HS-27A (cell line): Measurements from ENCODE around the gene ITPR3.

ENCODE experiments used
- DNase-seq: peaks from one replicate; pipeline ENCODE4 v3.0.0-alpha.2; 2012; ENCODE audit warnings: low read depth, missing footprints

The ITPR3 gene

GRCh38 chr6:33700391-33701050 lies 79.4 kb downstream of the ITPR3 start:
- DNase-seq, result no peak

DNA sequence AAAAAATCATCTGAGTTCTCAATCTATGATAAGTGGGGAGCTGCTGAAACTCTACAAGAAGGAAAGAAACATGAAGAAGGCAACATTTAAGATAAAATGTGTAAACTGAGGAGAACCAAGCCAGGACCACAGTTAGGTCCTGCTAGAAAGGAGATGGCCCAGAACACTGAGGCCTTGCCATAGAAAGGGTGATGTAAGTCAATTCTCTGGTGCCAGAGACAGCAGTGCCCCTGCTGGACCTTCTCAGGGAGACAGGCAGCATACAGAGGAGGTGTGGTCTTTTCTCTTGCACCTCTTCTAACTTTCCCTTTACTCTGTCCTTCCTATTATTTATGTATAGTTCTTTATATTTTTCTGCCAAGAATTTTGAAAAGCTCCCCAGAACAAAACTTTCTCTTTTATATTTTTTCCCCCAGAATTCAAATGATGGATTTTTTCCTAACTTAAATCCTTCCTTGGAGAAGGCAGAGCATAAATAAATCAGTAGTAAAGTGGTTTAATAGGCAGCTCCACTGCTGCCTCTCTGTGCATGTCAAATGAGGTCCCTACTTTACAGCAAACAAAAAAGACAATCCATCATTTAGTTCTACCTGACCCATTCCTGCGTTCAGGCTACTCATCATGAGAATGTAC lies 81.3 kb downstream of the ITPR3 start:
- no peak for DNase-seq

DNA sequence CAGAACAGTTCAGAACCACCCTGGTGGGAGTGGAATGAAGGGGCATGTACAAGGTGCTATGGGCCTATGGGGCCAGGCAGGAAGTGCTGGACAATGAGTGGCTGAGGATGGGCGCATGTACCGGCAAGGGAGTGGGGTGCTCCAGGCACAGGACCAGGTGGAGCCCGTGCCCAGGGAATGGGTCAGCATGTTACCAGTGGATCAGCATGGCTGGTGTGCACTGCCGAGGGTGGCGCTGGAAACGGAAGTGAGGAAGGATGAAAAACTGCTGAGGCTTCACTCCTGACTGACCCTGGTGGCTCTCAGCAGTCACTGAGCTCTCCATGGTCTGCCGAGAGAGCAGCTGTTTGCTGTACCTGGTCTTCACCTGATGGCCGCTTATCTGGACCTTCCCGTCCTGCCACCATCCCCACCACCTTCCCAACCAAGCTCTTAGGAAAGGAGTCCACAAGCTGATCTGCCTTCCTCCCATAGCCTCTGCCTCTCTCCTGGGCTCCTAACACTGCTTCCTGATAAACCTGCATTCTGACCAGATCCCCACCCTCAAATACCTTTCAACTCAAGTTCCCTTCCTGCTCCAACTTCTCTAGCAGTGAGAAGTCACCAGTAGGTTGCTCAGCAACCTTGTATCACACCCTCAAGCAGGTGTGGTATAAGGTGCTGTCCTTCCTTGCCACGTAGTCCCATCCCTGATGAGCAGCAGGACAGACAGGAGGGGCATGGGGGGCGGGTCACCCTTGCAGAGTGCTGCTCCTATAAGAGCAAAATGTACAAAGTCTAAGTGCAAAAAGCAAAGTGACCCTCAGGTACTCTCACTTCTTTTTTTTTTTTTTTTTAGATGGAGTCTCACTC lies 83.3 kb downstream of the ITPR3 start:
- no peak for DNase-seq

DNA sequence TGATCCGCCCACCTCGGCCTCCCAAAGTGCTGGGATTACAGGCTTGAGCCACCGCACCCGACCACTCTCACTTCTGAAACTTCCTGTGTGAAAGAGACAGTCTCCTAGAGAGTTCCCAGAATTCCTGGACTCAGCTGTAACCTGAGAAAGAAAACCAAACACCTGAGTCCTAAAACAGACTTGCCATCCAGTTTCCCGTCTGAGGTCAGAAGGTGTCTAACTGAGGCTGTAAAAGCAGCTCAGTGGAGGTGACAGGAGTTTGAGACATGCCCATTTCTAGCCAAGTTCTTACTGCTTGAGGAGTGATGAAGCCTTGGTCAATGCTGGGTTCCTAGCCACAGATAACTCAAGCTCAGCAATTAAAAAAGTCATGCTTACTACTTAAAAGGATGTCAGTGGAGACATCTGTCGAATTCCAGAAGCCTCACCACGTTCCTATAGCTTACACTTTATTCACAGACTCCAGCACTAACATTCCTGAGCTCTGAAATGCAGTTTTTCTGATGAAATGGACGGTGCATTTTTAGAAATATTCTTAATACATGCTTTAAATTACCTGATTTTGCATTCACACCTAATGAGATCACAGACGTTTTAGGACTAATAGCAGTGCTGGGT lies 84.3 kb downstream of the ITPR3 start:
- DNase-seq, result no peak

DNA sequence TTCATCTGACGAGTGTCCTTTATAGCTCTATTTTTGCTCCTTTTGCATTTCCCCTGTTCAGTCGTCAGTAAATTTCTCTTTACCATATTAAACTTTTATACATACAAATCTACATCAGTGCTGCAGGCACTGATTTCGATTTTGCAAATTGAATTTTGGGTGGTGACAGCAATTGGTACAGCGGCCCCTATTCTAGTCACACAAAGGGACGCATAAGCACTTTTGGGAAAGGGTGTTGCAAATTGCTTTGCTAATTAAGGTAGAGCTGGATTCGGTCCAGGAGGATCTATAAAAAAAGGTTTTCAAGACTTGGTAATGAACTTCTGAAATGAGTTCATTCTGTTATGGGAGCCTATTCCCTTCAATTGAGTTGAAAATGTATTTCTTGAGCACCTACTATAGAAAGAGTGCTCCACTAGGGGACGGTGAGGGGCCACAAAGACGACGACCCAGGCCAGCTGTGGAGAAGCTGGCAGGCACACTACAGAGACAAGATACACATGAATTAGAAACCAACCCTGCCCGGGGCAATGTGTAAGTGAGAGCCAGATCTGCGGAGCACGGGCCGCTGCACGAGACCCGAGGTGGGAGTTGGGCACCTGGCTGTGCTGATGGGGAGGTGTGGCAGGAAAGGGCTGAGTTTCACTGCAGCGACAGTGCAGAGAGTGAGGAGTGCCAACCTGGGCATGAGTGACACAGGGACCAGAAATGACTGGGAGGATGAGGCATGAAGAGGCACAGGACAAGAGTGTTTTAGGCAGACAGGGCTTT lies 85.0 kb downstream of the ITPR3 start:
- no peak for DNase-seq

GRCh38 chr6:33707771-33708170 lies 86.6 kb downstream of the ITPR3 start:
- DNase-seq, result no peak

- no peak for DNase-seq
Measured at GRCh38 chr6:33708516-33709204, 87.5 kb downstream of the ITPR3 start.

DNA sequence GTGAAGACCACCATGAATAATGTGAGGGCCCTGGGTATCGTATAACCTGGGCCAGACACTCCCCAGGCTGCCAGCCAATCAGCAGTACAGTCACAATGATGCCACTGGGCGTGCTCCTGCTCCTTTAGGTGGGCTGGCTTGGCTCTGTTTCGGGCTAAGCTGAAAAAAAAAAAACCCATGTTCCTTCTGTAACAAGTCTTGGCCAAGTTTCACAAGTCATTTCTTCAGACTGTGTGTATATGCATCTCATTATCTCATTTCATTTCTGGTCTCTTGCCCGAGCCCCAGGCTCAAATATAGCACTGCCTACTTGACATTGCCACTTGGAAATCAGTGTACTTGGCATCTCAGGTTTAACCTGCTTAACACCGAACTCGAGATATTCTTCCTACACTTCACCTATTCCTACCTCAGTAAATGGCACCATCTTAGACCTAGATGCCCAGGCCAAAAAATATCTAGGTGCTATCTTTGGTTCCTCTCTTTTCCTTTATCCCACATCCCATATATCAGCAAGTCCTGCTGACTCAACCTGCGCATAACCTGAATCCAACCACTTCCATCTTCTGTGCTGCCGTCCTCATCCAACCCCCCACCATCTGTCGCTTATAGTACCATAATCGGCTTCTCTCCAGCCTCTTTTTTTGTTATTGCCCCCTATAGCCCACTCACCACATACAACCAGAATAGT lies 88.6 kb downstream of the ITPR3 start:
- no peak for DNase-seq

- DNase-seq, result no peak
Measured at GRCh38 chr6:33710296-33711121, 89.4 kb downstream of the ITPR3 start.

DNA sequence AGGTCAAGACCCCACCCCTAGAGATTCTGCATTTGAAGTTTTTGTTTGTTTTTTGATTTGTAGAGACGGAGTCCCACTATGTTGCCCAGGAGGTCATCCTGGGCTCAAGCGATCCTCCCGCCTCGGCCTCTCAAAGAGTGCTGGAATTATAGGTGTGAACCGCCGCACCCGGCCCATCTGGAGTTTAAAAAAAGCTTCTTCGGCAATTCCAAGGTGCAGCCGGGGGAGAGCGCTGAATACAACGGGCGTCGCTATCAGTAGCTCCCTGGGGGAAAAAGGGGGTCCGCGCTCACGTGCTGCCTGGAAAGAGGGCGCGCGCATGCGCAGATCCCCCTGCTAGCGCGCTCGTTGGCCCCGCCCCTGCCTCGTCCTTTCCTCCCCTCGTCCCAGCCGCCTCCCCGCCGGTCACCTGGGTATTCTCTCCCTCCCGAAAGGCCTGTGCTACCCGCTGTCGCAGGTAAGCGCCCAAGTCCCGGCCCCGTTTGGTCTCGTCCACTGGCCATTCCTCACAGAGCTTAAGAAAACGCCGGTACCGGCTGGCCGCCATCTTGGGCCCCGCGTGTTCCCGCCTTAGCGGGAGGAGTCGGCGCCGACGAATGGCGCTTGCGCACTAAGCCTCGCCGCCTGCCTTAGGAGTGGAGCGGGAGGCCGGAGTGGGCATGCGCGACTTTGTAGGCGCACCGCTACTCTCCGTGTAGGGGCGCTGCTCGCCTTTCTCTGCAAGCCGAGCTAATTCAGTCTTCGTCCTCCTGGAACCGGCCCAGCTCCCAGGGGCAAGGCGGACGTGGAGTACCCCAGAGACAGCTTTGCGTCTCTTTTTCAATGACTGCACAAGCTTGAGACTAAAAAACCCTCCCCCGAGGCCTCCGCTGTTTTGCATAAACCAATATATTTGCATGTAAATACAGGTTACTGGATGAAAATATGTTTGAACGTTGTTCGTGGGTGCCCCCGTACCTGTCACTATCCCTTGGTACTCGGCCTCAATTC lies 90.3 kb downstream of the ITPR3 start, which contains the start of gene UQCC2:
Gene UQCC2, minus strand, starts transcription at position 561 of the 990 bp plus-strand sequence. Its CDS starts 14 bp downstream, at position 547.
- DNase-seq, result peak; percentile 90

DNA sequence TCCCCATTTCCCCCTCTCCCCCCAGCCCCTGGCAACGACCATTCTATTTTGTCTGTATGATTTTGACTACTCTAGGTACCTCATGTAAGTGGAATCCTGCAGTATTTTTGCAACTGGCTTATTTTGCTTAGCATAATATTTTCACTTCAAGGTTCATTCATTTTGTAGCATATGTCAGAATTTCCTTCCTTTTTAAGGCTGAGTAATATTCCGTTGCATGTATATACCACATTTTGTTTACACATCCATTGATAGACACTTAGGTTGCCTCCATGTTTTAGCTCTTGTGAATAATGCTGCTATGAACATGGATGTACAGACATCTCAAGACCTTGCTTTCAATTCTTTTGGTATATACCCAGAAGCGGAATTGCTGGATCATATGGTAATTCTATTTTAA lies 91.8 kb downstream of the ITPR3 start:
- DNase-seq, result no peak

- no peak for DNase-seq
Measured at GRCh38 chr6:33713786-33714185, 92.7 kb downstream of the ITPR3 start.

DNA sequence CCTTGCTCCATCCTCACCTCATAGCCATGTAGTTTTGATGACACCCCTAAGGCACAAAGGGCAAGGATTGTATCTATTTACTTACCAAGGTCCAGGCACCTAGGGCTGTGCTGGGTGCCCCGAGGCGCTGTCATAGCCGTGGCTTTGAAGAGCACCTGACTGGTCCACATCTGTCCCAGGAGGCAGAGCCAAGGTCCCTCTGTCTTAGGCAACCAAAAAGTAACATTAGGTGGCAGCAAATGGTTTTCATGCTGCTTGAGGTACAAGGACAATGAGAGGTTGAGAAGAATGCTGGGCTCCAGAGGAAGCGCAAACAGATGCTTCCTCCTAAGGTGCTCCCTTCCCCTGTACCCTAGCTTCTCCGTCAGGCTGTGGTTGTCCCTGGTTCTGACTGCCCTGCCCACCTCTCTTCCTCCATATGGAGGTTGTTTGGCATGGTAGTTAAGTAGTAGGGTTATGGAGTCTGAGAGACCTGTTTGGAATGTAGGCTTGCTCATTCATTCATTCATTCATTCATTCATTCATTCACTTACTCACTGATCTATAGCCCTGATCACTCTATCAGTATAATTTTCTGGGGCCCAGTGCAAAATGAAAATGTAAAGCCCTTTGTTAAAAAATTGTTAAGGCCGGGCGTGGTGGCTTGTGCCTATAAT lies 93.4 kb downstream of the ITPR3 start:
- no peak for DNase-seq

DNA sequence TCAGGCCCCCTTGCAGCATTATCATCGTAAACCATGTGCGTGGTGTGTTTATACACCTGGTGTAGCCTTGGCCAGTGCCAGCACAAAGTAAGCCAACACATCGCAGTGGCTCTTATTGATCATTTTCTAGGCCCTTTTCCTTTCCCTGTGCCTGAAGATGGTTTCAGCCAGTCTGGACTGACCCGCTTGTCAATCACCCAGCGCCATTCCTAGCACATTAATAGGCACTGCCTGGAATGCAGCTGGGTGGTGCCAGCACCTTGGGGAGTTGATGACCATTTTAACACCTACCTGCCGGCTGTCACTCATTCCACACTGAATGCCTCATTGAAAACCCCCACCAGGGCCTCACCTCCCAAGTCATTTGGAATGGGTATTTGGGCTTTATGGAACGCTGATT lies 95.3 kb downstream of the ITPR3 start:
- no peak for DNase-seq

- no peak for DNase-seq
Measured at GRCh38 chr6:33716890-33717632, 95.9 kb downstream of the ITPR3 start.

DNA sequence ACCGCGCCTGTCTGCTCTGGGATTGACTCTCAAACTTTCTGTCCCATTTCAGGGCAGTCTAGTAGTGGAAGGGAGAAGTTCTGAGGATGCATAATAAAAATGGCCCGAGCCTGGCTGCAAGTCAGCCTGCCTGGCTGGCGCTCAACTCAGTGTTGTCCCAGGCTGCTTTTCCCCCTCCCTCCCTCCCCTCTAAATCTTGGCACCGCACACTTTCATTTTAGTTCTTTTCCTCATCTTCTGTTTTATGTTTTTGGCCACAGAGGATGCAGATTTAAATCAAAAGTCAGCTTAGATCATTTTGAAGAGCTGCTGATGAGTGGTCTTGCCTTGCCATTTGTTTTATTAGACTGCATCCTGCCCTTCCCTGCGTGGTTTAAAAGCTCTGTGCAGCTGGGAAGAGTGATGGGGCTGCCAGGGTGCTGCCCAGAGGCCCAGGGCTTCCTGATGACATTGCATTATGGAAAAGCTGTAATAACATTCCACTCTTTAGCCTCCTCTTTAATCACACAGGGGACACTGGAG lies 96.9 kb downstream of the ITPR3 start:
- DNase-seq, result no peak

DNA sequence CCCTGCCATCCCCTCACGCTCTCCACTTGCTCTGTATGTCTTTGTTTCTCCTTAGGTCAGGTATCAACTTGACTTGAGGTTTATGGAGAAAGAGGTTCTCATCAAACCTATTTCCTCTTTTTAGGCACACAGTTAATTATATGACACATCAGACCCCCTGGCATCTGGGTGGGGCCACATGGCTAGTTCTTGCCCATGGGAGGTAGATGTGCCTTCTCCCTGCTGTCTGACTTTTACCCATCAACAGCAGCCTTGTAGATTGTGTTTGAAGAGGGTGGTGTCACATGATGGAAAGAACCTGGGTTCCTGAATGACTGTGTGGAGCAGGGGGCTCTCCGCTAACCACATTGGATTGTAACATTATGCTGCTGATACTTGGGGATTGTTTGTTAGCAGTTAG lies 97.6 kb downstream of the ITPR3 start:
- DNase-seq, result no peak
